IPS-NIHi11 (cell line): ENCODE measurements around the gene BCAP31.
"Not testable (repeated sequence)": the region's sequence is repeated elsewhere in the genome, so short reads cannot be mapped to it uniquely, and the experiment has no call there.

Experiments used
- DNase-seq: peaks from one replicate; pipeline ENCODE4 v3.0.0; 2012; ENCODE audit warnings: mixed read lengths, low spot score

The BCAP31 gene

DNA sequence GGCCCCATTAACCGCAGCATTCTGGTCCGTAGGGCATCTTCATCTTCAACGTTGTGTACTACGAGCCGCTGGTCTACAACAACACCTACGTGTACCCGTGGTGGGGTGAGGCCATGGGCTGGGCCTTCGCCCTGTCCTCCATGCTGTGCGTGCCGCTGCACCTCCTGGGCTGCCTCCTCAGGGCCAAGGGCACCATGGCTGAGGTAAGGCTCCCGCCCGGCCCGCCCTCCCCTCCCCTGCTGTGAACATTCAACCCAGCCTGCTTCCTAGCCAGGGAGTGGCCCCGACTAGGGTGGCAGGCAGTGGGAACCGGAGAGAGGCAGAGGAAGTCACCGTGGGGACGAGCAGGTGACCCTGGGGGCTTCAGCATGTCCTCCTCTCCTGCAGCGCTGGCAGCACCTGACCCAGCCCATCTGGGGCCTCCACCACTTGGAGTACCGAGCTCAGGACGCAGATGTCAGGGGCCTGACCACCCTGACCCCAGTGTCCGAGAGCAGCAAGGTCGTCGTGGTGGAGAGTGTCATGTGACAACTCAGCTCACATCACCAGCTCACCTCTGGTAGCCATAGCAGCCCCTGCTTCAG lies 29.4 kb downstream of the BCAP31 start:
- no peak for DNase-seq

DNA sequence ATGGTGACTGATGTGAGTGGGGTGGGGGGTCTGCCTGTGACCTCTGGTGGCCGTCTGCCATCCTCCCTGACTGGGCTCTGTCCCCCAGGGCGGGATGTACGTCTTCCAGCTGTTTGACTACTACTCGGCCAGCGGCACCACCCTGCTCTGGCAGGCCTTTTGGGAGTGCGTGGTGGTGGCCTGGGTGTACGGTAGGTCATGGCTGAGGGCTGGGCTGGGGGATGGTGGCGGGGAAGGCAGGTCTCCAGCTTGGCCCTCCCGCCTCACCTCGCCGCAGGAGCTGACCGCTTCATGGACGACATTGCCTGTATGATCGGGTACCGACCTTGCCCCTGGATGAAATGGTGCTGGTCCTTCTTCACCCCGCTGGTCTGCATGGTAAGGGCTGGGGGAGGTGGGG lies 29.9 kb downstream of the BCAP31 start:
- DNase-seq, result not testable (repeated sequence)

DNA sequence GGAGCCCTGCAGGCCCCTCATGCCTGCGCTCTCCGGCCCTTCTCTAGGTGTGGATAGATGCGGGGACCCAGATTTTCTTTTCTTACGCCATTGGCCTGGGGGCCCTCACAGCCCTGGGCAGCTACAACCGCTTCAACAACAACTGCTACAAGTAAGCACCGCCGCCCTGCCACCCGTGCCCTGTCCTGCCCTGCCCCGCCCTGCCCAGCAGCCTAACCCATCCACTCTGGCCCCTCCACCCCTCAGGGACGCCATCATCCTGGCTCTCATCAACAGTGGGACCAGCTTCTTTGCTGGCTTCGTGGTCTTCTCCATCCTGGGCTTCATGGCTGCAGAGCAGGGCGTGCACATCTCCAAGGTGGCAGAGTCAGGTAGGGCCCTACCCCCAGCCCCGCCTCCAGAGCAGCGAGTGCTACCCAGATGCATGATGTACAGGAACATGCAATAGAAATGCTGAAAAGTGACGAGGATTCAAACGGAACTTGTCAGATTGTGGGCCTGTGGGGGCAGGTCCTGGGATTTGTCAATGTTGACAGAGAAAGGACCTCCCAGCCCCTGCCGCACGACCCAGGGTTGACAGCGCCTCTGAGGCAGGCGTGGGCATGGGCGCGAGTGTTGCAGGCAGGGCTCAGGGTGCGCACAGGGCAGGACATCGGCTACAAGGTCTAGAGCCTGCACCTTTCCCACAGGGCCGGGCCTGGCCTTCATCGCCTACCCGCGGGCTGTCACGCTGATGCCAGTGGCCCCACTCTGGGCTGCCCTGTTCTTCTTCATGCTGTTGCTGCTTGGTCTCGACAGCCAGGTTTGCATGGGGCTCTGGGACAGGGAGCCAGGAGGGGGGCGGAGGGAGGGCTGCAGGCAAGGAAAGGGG lies 30.7 kb downstream of the BCAP31 start:
- no peak for DNase-seq

DNA sequence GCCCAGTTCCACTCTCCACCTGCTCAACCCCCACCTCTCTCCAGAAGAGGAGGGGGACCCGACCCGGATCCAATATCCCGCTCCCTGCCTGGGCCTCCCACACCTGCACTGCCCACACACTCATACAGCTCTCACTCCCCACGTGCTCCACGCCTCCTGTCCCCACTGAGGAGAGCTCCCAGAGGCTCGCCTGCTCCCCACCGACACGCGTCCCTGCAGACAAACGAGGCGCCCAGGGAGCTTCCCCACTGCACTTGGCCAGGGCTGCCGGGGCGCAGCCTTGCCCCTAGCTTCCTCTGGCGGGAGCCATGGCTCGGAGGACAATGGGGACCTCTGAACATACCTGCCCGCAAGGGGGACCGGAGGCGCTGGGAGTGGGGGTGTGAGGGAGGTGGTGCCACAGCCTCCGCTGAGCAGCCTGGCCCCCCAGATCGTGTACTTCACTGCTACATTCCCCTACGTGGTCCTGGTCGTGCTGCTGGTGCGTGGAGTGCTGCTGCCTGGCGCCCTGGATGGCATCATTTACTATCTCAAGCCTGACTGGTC lies 31.5 kb downstream of the BCAP31 start:
- DNase-seq, result no peak

DNA sequence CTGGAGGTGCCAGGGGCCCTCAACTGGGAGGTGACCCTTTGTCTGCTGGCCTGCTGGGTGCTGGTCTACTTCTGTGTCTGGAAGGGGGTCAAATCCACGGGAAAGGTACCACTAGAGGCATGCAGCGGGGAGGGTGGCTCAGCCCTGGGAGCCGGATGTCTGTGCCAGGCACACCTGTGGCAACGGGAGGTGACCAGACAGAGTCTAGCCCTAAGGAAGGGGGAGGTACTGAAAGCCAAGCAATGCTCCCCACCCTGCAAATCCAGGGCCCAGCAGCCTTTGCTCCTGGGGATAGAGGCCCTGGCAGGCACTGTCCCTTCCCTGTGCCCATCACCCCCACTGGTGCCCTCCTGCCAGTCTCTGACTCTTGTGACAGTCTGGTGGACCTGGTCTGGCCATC lies 32.2 kb downstream of the BCAP31 start:
- no peak for DNase-seq

DNA sequence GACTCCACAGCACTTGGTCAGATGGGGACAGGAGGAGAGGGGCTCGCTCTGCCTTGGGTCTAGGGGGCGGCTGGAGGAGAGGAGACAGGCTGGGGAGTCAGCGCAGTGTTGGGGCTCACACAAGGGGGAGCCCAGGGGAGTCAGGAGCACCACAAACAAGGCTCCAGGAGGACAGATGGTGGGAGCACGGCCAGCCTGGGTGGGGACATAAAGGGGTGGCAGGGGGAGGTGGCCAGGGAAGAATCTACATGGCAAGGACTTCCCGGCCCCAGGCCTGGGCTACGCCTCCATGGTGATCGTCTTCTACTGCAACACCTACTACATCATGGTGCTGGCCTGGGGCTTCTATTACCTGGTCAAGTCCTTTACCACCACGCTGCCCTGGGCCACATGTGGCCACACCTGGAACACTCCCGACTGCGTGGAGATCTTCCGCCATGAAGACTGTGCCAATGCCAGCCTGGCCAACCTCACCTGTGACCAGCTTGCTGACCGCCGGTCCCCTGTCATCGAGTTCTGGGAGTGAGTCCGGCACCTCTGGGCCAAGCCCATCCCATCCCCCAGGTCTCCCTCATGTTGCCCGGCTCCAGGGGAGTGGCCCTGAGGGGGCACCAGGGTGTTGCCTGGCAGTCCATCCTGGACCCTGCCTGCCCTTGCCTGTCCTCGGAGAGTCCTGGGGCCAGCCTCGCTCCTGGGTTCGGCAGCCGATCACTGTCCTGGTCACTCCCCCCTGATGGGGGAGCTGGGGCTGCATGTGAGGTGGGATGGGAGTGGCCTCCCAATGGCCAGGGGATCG lies 33.0 kb downstream of the BCAP31 start:
- DNase-seq, result not testable (repeated sequence)

DNA sequence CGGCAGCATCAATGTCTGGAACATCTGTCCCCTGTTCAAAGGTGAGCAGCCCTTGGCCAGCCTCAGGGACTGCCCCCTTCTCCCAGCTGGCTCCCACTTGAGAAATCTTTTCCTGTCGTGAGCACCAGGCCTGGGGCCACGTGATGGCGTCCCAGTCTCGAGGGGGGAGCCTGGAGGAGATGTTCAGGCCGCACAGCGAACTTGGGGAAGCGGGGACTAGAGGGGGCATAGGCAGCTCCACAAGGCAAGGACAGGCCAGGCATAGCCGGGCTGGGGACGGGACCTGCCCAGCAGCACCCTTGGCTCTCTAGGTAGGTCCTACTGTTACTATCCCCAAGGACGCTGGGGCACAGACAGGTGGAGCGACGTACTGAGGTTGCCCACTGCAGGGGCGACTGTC lies 33.7 kb downstream of the BCAP31 start:
- DNase-seq, result no peak

DNA sequence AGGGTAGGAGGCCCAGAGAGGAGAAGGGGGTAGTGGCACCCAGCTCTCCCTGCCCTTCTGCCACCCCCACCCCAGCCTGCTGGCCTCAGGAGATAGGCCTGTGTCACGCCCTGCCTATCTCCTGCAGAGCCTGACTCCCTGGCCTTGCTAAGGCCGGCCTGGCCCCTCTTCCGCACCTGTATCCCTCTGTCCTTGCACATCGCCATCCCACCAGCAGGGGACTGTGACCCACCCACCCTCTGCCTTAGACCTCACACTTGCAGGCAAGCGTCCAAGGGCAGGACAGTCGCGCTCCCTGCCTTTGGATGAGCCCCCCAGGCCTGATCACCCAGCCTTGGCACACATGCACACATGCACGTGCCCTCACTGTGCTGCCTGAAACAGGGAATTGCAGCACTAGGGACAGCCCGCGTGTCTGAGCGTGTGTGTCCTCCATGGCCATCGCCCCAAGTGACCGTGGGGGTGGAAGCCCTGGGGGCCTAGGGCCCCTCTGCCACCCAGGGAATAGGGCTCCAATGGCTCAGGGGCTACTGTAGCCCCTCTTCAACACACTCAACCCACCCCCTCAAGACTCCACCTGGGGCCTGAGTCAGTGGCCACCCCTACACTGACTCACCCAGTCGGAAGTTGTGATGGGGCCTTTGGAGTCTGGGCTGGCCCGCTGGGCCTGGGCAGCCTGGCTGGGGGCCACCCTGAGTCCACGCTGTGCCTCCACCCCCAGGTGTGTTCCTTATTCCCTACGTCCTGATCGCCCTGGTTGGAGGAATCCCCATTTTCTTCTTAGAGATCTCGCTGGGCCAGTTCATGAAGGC lies 34.3 kb downstream of the BCAP31 start:
- DNase-seq, result no peak

DNA sequence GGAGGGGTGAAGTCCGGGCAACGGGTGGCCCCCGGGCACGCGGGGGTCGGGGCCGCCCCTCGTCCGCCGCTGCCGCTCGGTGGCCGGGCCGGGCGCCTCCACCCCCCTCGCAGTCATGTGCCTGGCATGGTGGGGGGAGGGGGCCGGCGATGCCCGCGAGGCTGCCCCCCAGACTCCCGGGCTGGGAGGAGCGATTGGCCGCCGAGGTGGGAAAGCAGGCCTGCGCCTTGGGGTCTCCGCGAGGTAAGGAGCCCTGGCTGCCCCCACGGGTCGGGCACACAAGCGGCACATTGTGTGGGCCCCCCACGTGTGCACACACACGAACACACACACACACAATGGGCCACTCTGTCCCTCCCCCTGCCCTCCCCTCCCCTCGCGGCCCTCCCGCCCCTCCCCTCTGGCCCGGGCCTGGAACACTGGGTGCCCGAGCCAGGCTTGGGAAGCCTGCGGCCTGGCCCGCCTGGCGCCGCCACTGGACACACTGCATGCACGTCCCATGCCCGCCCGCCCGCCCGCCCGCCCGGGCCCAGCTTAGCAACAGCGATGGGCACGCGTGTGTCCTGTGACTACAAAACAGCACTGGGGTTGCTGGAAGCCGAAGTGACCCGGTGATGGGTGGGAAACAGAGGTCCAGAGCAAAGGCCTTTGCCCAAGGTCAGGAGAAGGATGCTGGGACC lies 35.1 kb downstream of the BCAP31 start:
- DNase-seq, result no peak

DNA sequence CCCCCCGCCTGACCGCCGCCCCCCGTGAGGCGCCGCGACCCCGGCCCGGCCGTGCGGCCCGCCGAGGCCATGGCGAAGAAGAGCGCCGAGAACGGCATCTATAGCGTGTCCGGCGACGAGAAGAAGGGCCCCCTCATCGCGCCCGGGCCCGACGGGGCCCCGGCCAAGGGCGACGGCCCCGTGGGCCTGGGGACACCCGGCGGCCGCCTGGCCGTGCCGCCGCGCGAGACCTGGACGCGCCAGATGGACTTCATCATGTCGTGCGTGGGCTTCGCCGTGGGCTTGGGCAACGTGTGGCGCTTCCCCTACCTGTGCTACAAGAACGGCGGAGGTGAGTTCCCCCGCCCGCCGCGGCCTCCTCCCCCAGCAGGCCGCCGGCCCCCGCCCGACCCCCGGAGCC lies 35.7 kb downstream of the BCAP31 start:
- no peak for DNase-seq

DNA sequence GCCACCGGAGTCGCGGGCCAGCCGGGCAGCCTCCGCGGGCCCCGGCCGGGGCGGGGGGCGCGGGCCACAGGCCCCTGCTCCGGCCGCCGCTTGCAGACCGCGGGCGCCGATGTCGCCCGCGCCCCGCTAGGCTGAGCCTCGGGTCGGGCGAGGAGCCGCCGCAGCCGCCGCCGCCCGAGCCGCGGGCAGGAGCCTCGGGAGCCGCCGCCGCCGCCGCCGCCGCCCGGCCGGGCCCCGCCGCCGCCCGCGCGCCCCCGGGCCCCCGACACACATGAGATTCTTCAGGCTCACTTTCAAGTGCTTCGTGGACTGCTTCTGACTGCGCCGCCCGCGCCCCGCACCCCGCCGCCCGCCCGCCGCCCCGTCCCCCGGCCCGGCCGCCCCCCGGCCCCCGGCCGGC lies 36.1 kb downstream of the BCAP31 start:
- DNase-seq, result no peak

DNA sequence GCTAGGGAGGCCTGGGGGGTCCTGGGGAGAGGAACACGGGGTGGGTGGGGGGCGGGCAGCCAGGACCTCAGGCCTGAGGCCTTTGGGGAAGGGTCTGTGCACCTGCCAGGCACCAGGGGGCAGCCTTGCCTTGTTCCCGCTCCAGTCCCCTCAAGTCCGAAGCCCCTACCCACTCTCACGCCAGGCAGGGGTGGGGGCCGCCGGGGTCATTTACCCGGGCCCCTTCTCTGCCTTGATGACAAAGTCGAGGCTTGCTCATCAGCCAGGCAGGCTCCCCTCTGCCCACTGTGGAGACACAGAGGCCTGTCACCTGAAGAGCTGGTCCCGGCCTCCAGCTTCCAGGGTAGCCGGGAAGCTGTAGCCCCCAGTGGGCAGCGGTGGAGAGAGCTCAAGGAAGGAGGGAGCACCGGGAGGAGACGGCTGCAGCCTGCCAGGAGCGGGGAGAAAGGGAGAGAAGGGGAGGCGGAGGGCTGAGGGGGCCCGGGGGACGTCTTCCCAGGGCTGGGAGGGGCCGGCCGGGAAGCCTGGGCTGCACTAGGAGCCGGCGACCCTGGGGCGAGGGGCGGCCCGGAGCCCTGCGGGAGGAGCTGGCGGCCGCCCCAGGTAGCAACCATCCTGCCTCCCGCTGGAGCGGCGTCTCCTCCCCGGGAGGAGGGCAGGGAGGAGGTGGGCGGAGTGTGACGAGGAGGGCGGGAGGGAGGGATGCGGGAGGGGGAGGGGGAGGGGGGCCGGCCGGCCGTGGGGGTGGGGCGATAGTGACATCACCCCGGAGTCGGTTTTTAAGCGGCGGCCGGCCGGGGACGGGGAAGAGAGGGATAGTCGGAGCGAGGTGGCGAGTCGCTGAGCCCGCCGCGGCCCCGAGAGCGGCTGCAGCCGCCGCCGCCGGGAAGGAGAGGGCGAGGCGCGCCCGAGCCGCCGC lies 36.8 kb downstream of the BCAP31 start, which contains the start of gene SLC6A8:
Gene SLC6A8 (plus strand): TSS at position 806 of the 919 bp plus-strand sequence. CDS start 649 bp downstream, outside the sequence.
- peak; percentile 61 for DNase-seq

DNA sequence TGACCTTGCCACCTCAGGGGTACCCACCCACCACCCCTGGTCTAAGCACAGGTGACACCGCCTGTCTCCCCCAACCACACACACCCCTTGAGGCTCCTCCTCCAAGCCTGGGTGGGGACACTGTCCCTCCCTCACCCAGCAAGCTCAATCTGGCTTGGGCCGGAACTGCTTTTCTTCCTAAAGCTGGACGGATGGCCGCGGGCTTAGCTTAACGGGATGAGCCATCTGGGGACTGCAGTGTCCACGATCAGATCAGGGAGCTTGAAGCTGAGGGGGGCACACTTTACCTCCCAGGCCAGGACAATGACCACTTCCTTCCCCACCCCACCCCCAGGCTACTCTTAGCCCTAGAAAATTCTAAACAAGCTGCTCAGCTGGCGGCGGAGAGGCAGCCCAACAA lies 37.5 kb downstream of the BCAP31 start:
- DNase-seq, result no peak

DNA sequence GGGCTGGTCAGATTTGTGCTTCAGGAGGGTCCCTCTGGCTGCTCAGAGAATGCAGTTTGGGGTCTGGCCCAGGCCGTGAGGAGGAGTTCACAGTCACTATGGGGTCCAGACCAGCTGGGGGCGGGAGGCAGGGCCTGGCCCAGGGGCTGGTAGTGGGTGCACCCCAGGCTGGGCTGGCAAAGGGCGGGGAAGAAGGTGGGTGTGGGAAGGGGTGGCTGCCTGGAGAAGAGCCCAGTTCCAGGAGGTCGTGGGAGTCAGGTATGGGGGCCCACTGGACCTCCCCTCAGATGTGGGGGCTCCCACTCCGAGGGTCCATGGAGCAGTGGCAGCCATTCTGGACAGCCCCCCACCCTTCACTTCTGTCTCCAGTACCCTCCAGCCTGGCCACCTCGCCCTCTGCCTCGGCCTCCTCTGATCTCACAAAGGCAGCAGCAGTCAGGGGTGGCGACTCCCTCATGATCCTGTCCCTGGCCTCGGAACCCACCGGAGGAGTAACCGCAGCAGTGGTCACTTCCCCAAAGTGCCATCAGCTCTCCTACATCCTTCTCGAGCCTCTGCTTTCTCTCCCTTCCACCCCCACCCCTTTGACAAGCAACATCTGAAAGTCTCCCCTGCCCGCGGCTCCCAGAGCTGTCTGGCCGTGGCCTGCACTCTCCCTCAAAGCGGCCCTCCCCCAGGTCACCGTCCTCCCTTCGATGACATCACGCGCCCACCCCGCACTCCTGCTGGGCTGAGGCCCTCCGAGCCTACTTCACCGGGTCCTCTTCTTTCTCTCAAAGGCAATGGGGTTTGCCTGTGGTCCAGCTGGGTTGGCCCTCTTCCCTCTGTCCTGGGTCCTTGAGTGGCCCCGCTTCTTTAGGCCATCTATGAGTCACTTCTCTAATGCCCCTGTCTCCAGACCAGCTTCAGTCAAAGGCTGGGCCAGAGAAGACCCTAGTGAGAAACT lies 38.2 kb downstream of the BCAP31 start:
- no peak for DNase-seq

DNA sequence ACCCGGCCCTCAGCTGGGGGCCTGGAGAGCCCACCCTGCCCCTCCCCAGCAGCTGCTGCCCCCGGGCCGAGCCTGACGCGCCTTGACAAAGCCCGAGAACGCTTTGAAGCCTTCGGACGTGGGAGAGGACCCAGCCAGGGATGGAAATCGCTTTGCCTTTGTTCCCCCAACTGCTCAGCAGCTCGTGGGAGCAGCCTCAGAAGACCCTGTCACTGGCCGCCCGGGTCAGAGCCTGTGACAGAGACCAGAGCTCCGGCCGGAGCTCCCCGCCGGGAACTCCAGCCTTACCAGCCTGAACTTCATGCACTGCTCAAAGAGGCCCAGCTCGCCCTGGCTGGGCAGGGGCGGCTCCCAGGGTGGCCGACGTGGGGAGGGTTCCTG lies 39.0 kb downstream of the BCAP31 start:
- DNase-seq, result no peak

DNA sequence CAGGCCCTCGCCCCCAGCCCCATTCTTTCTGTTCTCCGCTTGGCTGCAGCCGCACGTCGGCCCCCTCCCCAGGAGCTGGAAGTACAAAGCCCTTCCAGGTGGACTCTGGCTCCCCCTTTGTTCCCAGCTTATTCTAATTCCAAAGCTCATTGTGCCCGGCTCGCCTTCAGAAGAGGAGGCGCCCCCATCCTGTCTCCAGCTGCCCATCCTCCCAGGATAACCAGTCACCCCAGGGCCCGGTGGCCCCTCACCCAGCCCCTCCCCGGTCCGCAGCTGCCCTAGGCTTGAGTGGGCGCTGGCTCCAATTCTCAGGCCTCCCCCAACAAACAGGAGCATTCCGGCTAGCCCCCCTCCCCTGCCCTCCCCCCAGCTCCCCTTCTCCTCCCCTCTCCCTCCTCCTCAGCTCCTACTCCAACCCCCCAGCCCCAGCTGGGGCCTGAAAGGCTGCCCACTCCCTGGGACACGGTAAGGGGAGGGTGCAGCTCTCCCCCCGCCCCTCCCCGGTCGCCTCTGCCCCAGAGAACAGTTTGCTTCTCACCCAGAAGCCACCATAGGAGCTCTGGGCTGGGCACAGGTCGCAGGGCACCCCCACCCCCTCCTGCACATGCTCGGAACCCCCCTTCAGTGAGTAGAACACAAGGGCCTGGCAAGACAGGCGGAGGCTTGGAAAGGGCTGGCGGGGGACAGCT lies 39.6 kb downstream of the BCAP31 start:
- no peak for DNase-seq

DNA sequence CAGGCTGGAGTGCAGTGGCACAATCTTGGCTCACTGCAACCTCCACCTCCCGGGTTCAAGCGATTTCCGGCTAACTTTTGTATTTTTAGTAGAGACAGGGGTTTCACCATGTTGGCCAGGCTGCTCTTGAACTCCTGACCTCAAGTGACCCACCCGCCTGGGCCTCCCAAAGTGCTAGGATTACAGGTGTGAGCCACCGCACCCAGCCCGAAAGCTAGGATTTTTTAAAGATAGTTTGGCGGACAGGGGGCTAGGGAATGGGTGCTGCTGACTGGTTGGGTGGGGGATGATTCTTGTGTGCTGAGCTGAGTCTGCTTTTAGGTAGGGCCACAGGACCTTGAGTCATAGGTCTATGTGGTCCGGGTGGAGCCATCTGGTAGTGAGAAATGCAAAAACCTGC lies 40.7 kb downstream of the BCAP31 start:
- DNase-seq, result not testable (repeated sequence)

DNA sequence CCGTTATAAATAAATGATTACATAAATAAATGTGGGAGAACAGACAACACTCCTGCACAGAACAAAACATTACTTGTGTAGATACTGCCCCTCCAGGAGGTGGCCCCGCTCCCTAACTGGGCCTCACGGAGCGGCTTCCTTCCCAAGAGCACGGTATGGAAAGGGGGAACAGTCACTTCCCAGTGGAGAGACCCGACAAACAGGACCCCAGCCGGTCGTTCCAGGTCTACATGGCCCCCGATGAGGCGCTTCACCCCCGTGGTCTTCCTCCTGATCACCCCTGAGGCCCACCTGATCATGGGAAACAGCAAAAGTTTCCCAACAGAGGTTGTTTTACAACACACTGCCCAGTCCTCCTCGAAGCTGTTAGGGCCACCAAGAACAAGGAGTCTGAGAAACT lies 43.0 kb downstream of the BCAP31 start:
- no peak for DNase-seq
